WTC11 (cell line): ENCODE data around the gene EHD2. TPM values are rescaled to one million over a fixed set of nuclear protein-coding genes. Genes with fewer than 3 reads are reported as not detected.

ENCODE experiments used
- ATAC-seq: fragments of 200-7000 bp; cut with Tn5 transposase; 2 replicates; pipeline ENCODE4 v1.10.0; 2021; ENCODE audit warnings: mild to moderate bottlenecking, moderate library complexity
- Bru-seq: library from RNA; stranded (reverse); fragments of 400-500 nt; gene quantifications from one replicate; lab custom pipeline; 2021; lab: Mats Ljungman, UMichigan
- CTCF ChIA-PET: fragments of 300-600 bp; sonication (Branson Sonifier 250); formaldehyde crosslinking; loops from one replicate; lab custom pipeline; 2021; ENCODE audit warnings: antibody characterized with exemption; lab: Charles Lee
- POLR2A ChIA-PET: fragments of 350-600 bp; sonication (Branson Sonifier 250); formaldehyde crosslinking; loops from one replicate; lab custom pipeline; 2021; ENCODE audit warnings: antibody characterized with exemption; lab: Charles Lee
- DNase-seq: peaks from one replicate; pipeline ENCODE4 v3.0.0; 2021; ENCODE audit warnings: low spot score
- H3K27ac Mint-ChIP-seq: 2 replicates; pipeline ENCODE4 v1.8.0; 2021; ENCODE audit warnings: mixed read lengths
- H3K27me3 Mint-ChIP-seq: 2 replicates; pipeline ENCODE4 v1.8.0; 2021; ENCODE audit warnings: low read depth, mild to moderate bottlenecking, moderate library complexity, mixed read lengths
- H3K36me3 Mint-ChIP-seq: 2 replicates; pipeline ENCODE4 v1.8.0; 2021; ENCODE audit warnings: mixed read lengths
- H3K4me1 Mint-ChIP-seq: 2 replicates; pipeline ENCODE4 v1.8.0; 2022; ENCODE audit warnings: mixed read lengths
- H3K4me3 Mint-ChIP-seq: 2 replicates; pipeline ENCODE4 v1.8.0; 2021; ENCODE audit warnings: mild to moderate bottlenecking, moderate library complexity, mixed read lengths
- H3K9me3 Mint-ChIP-seq: 2 replicates; pipeline ENCODE4 v1.8.0; 2021; ENCODE audit warnings: mixed read lengths
- ATF6 ChIP-seq: sonication (generic); formaldehyde crosslinking; IDR thresholded peaks from 2 replicates; pipeline ENCODE4 v1.8.1; 2023; ENCODE audit warnings: mild to moderate bottlenecking, missing genetic modification reagents
- CREB1 ChIP-seq: sonication (generic); formaldehyde crosslinking; IDR thresholded peaks from 2 replicates; pipeline ENCODE4 v1.8.0; 2023; ENCODE audit warnings: mild to moderate bottlenecking, missing genetic modification reagents
- CREM ChIP-seq: sonication (generic); formaldehyde crosslinking; IDR thresholded peaks from 2 replicates; pipeline ENCODE4 v1.8.1; 2022; ENCODE audit warnings: mild to moderate bottlenecking, missing genetic modification reagents, moderate library complexity
- E2F5 ChIP-seq: sonication (generic); formaldehyde crosslinking; IDR thresholded peaks from 2 replicates; pipeline ENCODE4 v1.8.1; 2022; ENCODE audit warnings: mild to moderate bottlenecking, moderate library complexity, missing genetic modification reagents
- ELF4 ChIP-seq: sonication (generic); formaldehyde crosslinking; IDR thresholded peaks from 2 replicates; pipeline ENCODE4 v1.8.1; 2022; ENCODE audit warnings: low read depth, mild to moderate bottlenecking, moderate library complexity, missing genetic modification reagents
- ETV6 ChIP-seq: sonication (generic); formaldehyde crosslinking; IDR thresholded peaks from 2 replicates; pipeline ENCODE4 v1.8.1; 2022; ENCODE audit warnings: mild to moderate bottlenecking, missing genetic modification reagents
- FOXK1 ChIP-seq: sonication (generic); formaldehyde crosslinking; IDR thresholded peaks from 2 replicates; pipeline ENCODE4 v1.8.0; 2022; ENCODE audit warnings: mild to moderate bottlenecking, moderate library complexity, missing genetic modification reagents
- GTF2I ChIP-seq: fragments of 250-450 bp; sonication (Bioruptor Pico); conservative IDR thresholded peaks from 2 replicates; pipeline ENCODE4 v1.4.0; 2021; ENCODE audit warnings: mild to moderate bottlenecking
- HMGXB4 ChIP-seq: sonication (generic); formaldehyde crosslinking; IDR thresholded peaks from 2 replicates; pipeline ENCODE4 v1.8.1; 2023; ENCODE audit warnings: mild to moderate bottlenecking, moderate library complexity, missing genetic modification reagents
- IRF2 ChIP-seq: sonication (generic); formaldehyde crosslinking; IDR thresholded peaks from 2 replicates; pipeline ENCODE4 v1.8.0; 2022; ENCODE audit warnings: low read depth, missing genetic modification reagents, borderline replicate concordance
- NFATC4 ChIP-seq: fragments of 250-450 bp; sonication (Bioruptor Pico); IDR thresholded peaks from 2 replicates; pipeline ENCODE4 v1.9.0; 2021; ENCODE audit warnings: mild to moderate bottlenecking
- NR2C2 ChIP-seq: sonication (generic); formaldehyde crosslinking; IDR thresholded peaks from 2 replicates; pipeline ENCODE4 v1.8.0; 2022; ENCODE audit warnings: mild to moderate bottlenecking, missing genetic modification reagents
- SMAD3 ChIP-seq: sonication (generic); formaldehyde crosslinking; IDR thresholded peaks from 2 replicates; pipeline ENCODE4 v1.8.0; 2022; ENCODE audit warnings: missing genetic modification reagents, mild to moderate bottlenecking, borderline replicate concordance
- TP53 ChIP-seq: sonication (generic); formaldehyde crosslinking; IDR thresholded peaks from 2 replicates; pipeline ENCODE4 v1.8.1; 2023; ENCODE audit warnings: mild to moderate bottlenecking, missing genetic modification reagents
- USF1 ChIP-seq: sonication (generic); formaldehyde crosslinking; IDR thresholded peaks from 2 replicates; pipeline ENCODE4 v1.8.0; 2022; ENCODE audit warnings: mild to moderate bottlenecking, missing genetic modification reagents
- ZNF219 ChIP-seq: sonication (generic); formaldehyde crosslinking; IDR thresholded peaks from 2 replicates; pipeline ENCODE4 v1.8.0; 2023; ENCODE audit warnings: missing genetic modification reagents, mild to moderate bottlenecking, borderline replicate concordance
- ZNF263 ChIP-seq: sonication (generic); formaldehyde crosslinking; IDR thresholded peaks from 2 replicates; pipeline ENCODE4 v1.8.1; 2022; ENCODE audit warnings: low read depth, mild to moderate bottlenecking, moderate library complexity, missing genetic modification reagents
- ZNF317 ChIP-seq: sonication (generic); formaldehyde crosslinking; IDR thresholded peaks from 2 replicates; pipeline ENCODE4 v1.8.1; 2023; ENCODE audit warnings: low read depth, mild to moderate bottlenecking, moderate library complexity, missing genetic modification reagents, borderline replicate concordance
- ZNF423 ChIP-seq: fragments of 250-450 bp; sonication (Bioruptor Pico); IDR thresholded peaks from 2 replicates; pipeline ENCODE4 v2.1.2; 2022; ENCODE audit warnings: mild to moderate bottlenecking, moderate library complexity
- long read RNA-seq, 3 experiments: library from RNA in 1 of 3; library from capped mRNA in 1 of 3; library from polyadenylated mRNA in 1 of 3; unstranded in 2 of 3; stranded (forward) in 1 of 3; transcript quantifications; one replicate each; pipeline ENCODE4 v2.0.0, GENCODE V29; 2021
- total RNA-seq: library from RNA; stranded (reverse); gene quantifications from 3 replicates; pipeline ENCODE4 v1.2.3, GENCODE V29; 2021
- TF ChIP-seq, protein P1 (sequence below): fragments of 250-450 bp; sonication (Bioruptor Pico); IDR thresholded peaks from 2 replicates; pipeline ENCODE4 v1.9.0; 2021; ENCODE audit warnings: mild to moderate bottlenecking
- TF ChIP-seq, protein P2 (sequence below): sonication (generic); formaldehyde crosslinking; IDR thresholded peaks from 2 replicates; pipeline ENCODE4 v1.8.1; 2023; ENCODE audit warnings: mild to moderate bottlenecking, missing genetic modification reagents, moderate library complexity
- TF ChIP-seq, protein P3 (sequence below): sonication (generic); formaldehyde crosslinking; IDR thresholded peaks from 2 replicates; pipeline ENCODE4 v1.8.1; 2022; ENCODE audit warnings: low read depth, missing genetic modification reagents, borderline replicate concordance
- TF ChIP-seq, protein P4 (sequence below): sonication (generic); formaldehyde crosslinking; IDR thresholded peaks from 2 replicates; pipeline ENCODE4 v1.8.0; 2022; ENCODE audit warnings: missing genetic modification reagents

The EHD2 gene
- total RNA-seq (11.8 to 15.5 TPM (median 15.4 TPM) in 3 replicates), Bru-seq, nascent RNA (percentile 40 among the genes with signal in this experiment)
- long read RNA-seq, experiment 1, transcript EHD2-201 (6 exons, 3,585 nt): major isoform, 59 of 69 reads
- long read RNA-seq, experiment 1, partial matches to known transcripts: 8 of 69 reads
- long read RNA-seq, experiment 1, other reads (novel, unspliced or antisense): 1 of 69 reads
- long read RNA-seq, experiment 2, partial matches to known transcripts: 2 of 21 reads
- long read RNA-seq, experiment 2, other reads (novel, unspliced or antisense): 15 of 21 reads
- long read RNA-seq, experiment 3: 0 reads

DNA sequence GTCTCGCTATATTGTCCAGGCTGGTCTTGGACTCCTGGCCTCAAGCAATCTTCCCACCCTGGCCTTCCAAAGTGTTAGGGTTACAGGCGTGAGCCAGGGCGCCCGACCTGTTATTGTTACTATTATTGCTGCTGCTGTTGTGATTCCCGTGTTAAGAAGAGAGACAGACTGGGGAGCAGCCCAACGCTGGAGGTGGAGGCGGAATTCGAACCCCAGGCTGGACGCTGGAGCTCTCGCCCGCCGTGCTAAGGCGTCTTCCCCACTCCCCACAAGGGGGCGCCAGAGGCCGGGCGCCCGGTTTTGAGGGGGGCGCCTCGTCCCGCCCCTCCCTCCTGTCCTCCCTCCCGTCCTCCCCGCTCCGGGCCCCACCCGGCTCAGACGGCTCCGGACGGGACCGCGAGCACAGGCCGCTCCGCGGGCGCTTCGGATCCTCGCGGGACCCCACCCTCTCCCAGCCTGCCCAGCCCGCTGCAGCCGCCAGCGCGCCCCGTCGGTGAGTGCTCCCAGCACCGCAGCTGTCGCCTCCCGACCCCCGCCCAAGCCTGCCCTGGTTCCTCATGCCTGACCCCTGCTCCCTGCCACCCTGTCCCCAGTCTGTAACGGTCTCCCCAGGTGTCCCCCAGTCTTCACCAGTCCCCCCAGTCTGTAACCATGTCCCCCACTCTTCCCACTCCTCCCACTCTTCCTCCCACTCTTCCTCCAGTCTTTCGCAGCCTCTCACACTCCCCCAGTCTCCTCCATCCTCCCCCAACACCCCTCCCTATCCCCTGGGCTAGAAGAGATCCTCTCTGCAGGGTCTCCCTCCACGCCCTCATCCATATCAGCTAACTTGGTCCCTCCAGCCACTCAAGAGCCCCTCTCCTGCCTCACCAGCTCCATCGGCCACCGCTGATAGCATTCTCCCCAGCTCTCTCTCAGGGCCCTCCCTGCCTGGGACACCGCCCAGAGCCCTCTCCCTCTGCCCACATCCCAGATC lies at the start of gene EHD2:
Gene EHD2 (plus strand): TSS at position 377 of the 976 bp plus-strand sequence. CDS start 3,191 bp downstream, outside the sequence.
- Mint-ChIP-seq H3K36me3 (peaks cover 20% of the 10 kb centered on the region; the same call in 1 of the 2 replicates), H3K27me3 (peaks cover 22% of the 10 kb centered on the region), H3K4me3 (peak within 1 kb of the TSS; percentile 66), H3K9me3 (peaks cover 18% of the 10 kb centered on the region), H3K27ac (no peak within 1 kb of the TSS), H3K4me1 (0 out of 2 replicates have a peak, but pooled peaks cover 7% of the 10 kb centered on the region)
- CTCF ChIA-PET: interaction anchor here (0.5 to 3.6 kb wide), 84 partner anchors 9 to 456 kb away, joined by 3 to 102 read pairs (median 4); partner anchors contain the start of genes DHX34, MEIS3, NAPA and NOP53
- DNase-seq (peak; percentile 72), ATAC-seq (peak; percentile 81)
- POLR2A ChIA-PET: interaction anchor here (0.6 to 0.7 kb wide), 2 partner anchors 10 to 1061 kb away, joined by 4 to 9 read pairs; no protein-coding TSS in a partner anchor
- TF ChIP-seq CREB1 (CRISPR knock-in tag) (no peak), NR2C2 (CRISPR knock-in tag) (no peak), GTF2I (CRISPR knock-in tag) (peak; percentile 89), TP53 (no peak), ZNF263 (CRISPR knock-in tag) (peak; percentile 98), NFATC4 (no peak), ZNF219 (CRISPR knock-in tag) (no peak), ZNF317 (CRISPR knock-in tag) (no peak), CREM (no peak), ATF6 (CRISPR knock-in tag) (no peak), E2F5 (no peak; the same call in 1 of the 2 replicates), SMAD3 (CRISPR knock-in tag) (0 out of 2 replicates have a peak, but pooled peaks have one; percentile 22), ELF4 (peak; percentile 44; the same call in 1 of the 2 replicates), HMGXB4 (CRISPR knock-in tag) (peak; percentile 90; the same call in 1 of the 2 replicates), ETV6 (CRISPR knock-in tag) (no peak), IRF2 (no peak), FOXK1 (no peak), ZNF423 (no peak), USF1 (no peak)
- TF ChIP-seq, protein P1, sequence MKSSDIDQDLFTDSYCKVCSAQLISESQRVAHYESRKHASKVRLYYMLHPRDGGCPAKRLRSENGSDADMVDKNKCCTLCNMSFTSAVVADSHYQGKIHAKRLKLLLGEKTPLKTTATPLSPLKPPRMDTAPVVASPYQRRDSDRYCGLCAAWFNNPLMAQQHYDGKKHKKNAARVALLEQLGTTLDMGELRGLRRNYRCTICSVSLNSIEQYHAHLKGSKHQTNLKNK: no peak
- TF ChIP-seq, protein P2, sequence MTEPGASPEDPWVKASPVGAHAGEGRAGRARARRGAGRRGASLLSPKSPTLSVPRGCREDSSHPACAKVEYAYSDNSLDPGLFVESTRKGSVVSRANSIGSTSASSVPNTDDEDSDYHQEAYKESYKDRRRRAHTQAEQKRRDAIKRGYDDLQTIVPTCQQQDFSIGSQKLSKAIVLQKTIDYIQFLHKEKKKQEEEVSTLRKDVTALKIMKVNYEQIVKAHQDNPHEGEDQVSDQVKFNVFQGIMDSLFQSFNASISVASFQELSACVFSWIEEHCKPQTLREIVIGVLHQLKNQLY (CRISPR knock-in tag): no peak
- TF ChIP-seq, protein P3, sequence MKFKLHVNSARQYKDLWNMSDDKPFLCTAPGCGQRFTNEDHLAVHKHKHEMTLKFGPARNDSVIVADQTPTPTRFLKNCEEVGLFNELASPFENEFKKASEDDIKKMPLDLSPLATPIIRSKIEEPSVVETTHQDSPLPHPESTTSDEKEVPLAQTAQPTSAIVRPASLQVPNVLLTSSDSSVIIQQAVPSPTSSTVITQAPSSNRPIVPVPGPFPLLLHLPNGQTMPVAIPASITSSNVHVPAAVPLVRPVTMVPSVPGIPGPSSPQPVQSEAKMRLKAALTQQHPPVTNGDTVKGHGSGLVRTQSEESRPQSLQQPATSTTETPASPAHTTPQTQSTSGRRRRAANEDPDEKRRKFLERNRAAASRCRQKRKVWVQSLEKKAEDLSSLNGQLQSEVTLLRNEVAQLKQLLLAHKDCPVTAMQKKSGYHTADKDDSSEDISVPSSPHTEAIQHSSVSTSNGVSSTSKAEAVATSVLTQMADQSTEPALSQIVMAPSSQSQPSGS: no peak
- TF ChIP-seq, protein P4, sequence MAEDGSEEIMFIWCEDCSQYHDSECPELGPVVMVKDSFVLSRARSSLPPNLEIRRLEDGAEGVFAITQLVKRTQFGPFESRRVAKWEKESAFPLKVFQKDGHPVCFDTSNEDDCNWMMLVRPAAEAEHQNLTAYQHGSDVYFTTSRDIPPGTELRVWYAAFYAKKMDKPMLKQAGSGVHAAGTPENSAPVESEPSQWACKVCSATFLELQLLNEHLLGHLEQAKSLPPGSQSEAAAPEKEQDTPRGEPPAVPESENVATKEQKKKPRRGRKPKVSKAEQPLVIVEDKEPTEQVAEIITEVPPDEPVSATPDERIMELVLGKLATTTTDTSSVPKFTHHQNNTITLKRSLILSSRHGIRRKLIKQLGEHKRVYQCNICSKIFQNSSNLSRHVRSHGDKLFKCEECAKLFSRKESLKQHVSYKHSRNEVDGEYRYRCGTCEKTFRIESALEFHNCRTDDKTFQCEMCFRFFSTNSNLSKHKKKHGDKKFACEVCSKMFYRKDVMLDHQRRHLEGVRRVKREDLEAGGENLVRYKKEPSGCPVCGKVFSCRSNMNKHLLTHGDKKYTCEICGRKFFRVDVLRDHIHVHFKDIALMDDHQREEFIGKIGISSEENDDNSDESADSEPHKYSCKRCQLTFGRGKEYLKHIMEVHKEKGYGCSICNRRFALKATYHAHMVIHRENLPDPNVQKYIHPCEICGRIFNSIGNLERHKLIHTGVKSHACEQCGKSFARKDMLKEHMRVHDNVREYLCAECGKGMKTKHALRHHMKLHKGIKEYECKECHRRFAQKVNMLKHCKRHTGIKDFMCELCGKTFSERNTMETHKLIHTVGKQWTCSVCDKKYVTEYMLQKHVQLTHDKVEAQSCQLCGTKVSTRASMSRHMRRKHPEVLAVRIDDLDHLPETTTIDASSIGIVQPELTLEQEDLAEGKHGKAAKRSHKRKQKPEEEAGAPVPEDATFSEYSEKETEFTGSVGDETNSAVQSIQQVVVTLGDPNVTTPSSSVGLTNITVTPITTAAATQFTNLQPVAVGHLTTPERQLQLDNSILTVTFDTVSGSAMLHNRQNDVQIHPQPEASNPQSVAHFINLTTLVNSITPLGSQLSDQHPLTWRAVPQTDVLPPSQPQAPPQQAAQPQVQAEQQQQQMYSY (CRISPR knock-in tag): no peak
